Lung (tissue), 12 donors: ENCODE measurements around the gene NPC1. TPM values are rescaled to one million over a fixed set of nuclear protein-coding genes. Genes with fewer than 3 reads are reported as not detected.

Experiments used
- ATAC-seq: fragments of 200-7000 bp; cut with Tn5 transposase; one replicate; pipeline ENCODE4 v1.9.1; 2020; ENCODE audit warnings: moderate number of reproducible peaks; ENCODE audit not compliant: insufficient read depth, low FRiP score
- DNase-seq, 3 donors: peaks; one replicate each; pipeline ENCODE4 v3.0.0-alpha.2; 2013 to 2017
- H3K27ac ChIP-seq, 2 donors: one replicate each; pipeline ENCODE4 v1.5.1; 2013; ENCODE audit warnings: mild to moderate bottlenecking in 2 of 2, moderate library complexity in 2 of 2, control low read depth in 1 of 2, inconsistent platforms in 1 of 2, low read depth in 1 of 2, low read length in 1 of 2
- H3K27me3 ChIP-seq, 3 donors: one replicate each; pipeline ENCODE4 v1.5.1; 2013; ENCODE audit warnings: low read length in 2 of 3; ENCODE audit not compliant: control insufficient read depth in 3 of 3, insufficient read depth in 3 of 3
- H3K36me3 ChIP-seq, 4 donors: one replicate each; pipeline ENCODE4 v1.5.1; 2013; ENCODE audit warnings: low read length in 4 of 4, mild to moderate bottlenecking in 1 of 4, moderate library complexity in 1 of 4; ENCODE audit not compliant: control insufficient read depth in 4 of 4, insufficient read depth in 4 of 4
- H3K4me1 ChIP-seq, 5 donors: one replicate each; pipeline ENCODE4 v1.5.1; 2013; ENCODE audit warnings: low read length in 5 of 5, mild to moderate bottlenecking in 2 of 5, moderate library complexity in 1 of 5; ENCODE audit not compliant: control insufficient read depth in 5 of 5, insufficient read depth in 5 of 5
- H3K4me3 ChIP-seq: one replicate; pipeline ENCODE4 v1.5.1; 2013; ENCODE audit warnings: mild to moderate bottlenecking, control low read depth, moderate library complexity
- H3K9ac ChIP-seq, 2 donors: one replicate each; pipeline ENCODE4 v1.5.1; 2013; ENCODE audit warnings: low read length in 2 of 2, control low read depth in 1 of 2; ENCODE audit not compliant: insufficient read depth in 1 of 2
- H3K9me3 ChIP-seq, 4 donors: one replicate each; pipeline ENCODE4 v1.5.1; 2013; ENCODE audit warnings: low read length in 3 of 4, mild to moderate bottlenecking in 1 of 4, moderate library complexity in 1 of 4; ENCODE audit not compliant: control insufficient read depth in 4 of 4, insufficient read depth in 3 of 4
- WGBS, 2 donors: extraction: QIAGEN DNeasy Blood & Tissue Kit; methylation state at CpG; one replicate each; pipeline ENCODE4 v1.1.7; 2013; 5-methylcytosine and 5-hydroxymethylcytosine counted together
- polyA plus RNA-seq, 2 donors: library from polyadenylated mRNA; stranded (reverse); fragments of 200-250 nt; gene quantifications; one replicate each; pipeline ENCODE4 v1.2.1, GENCODE V29; 2013
- total RNA-seq, 2 donors: library from RNA; depleted of rRNA in 1 of 2; stranded (reverse); fragments of >200 nt in 1 of 2; gene quantifications; one replicate each; pipeline ENCODE4 v1.2.1, GENCODE V29; 2014 to 2021
- TF ChIP-seq, protein P1 (sequence below): IDR thresholded peaks from 2 replicates; pipeline ENCODE4 v1.5.1; 2012; ENCODE audit warnings: mild to moderate bottlenecking; ENCODE audit errors: control extremely low read depth, extremely low read depth
- donor health status: control.
- donor health status: control.
- donor health status: Bipolar disorder and iron deficiency.
- donor health status: healthy.
- donor health status: DM: yes; HTN: yes; CAD: no.

NPC1 gene
- total and polyA plus RNA-seq, 4 donors, result 47.7 to 143 (median 73.0) TPM

DNA sequence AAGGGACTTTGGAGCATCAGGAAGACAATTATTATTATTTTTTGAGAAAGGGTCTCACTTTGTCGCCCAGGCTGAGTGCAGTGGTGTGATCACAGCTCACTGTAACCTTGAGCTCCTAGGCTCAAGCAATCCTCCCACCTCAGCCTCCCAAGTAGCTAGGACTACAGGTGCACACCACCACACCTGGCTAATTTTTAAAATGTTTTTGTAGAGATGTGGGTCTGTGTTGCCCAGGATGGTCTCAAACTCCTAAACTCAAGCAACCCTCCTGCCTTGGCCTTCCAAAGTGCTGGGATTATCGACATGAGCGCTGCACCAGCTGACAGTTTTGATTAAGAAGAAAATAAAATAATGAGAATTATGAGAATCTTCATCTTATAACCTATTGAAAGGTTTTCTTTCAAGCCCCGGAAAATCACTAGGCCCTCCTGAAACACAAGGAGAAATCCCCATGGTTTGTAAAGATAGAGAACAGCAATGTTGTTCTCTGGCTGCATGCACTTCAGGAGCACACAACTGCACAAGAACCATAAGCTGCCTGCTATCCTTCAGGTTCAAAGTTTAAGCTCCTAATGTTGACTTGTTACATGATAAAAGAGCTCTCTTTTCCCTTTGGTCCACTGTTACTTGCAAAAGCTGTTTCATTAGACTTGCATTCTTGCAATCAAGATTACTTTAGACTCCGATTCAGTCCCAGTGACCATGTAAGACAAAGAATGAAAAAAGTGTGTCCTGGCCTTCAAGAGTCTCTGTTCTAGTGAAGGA, 16.8 kb downstream of the NPC1 start:
- ATAC-seq, result no peak
- TF ChIP-seq, protein P1, sequence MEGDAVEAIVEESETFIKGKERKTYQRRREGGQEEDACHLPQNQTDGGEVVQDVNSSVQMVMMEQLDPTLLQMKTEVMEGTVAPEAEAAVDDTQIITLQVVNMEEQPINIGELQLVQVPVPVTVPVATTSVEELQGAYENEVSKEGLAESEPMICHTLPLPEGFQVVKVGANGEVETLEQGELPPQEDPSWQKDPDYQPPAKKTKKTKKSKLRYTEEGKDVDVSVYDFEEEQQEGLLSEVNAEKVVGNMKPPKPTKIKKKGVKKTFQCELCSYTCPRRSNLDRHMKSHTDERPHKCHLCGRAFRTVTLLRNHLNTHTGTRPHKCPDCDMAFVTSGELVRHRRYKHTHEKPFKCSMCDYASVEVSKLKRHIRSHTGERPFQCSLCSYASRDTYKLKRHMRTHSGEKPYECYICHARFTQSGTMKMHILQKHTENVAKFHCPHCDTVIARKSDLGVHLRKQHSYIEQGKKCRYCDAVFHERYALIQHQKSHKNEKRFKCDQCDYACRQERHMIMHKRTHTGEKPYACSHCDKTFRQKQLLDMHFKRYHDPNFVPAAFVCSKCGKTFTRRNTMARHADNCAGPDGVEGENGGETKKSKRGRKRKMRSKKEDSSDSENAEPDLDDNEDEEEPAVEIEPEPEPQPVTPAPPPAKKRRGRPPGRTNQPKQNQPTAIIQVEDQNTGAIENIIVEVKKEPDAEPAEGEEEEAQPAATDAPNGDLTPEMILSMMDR, result no peak
- WGBS, 2 donors, result 97 to 98% methylated on average over 5 of the region's 5 CpGs
- Histone ChIP-seq H3K27me3 (no peaks in the 10 kb centered on the region), H3K27ac (no peak overlapping the region), H3K4me1 (peaks cover 0 to 31% (median 15%) of the 10 kb centered on the region in 5 donors), H3K9ac (no peak overlapping the region), H3K9me3 (no peaks in the 10 kb centered on the region), H3K4me3 (no peak overlapping the region), H3K36me3 (peaks cover 0 to 43% (median 12%) of the 10 kb centered on the region in 4 donors)
- DNase-seq, result no peak

GRCh38 chr18:23568281-23569138, 17.8 kb downstream of the NPC1 start:
- no peaks in the 10 kb centered on the region for H3K9me3 ChIP-seq
- DNase-seq, result peak in 2 of 3 donors; percentile 67 to 72
- peaks cover under 1 to 26% (median 15%) of the 10 kb centered on the region in 5 donors for H3K4me1 ChIP-seq
- 67 to 75% methylated on average over 7 of the region's 7 CpGs for WGBS, 2 donors
- TF ChIP-seq, protein P1, result no peak
- H3K27ac ChIP-seq, result no peak overlapping the region
- H3K4me3 ChIP-seq, result no peak overlapping the region
- ATAC-seq, result no peak
- H3K36me3 ChIP-seq, result peaks cover 0 to 43% (median 14%) of the 10 kb centered on the region in 4 donors
- no peaks in the 10 kb centered on the region for H3K27me3 ChIP-seq
- peak overlapping the region in 1 of 2 donors; percentile 15 for H3K9ac ChIP-seq

DNA sequence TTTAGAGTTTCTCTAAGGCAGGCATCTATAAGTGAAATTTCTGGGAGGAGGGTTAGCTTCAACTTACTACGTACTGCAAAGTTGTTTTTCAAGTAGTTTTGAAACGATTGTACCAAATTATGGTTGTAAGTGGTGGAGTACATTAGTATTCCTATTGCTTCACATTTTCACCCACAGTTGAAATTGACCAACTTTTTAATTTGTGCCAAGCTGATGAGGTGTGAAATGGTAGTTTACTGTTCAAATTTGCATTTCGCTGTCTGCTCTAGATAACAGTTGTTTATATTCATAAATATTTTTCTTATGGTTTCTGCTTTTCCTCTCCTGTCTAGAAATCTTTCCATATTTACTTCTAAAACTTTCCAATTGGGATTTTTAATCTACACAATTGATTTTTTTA, 18.6 kb downstream of the NPC1 start:
- Histone ChIP-seq H3K27ac (no peak overlapping the region), H3K9ac (no peak overlapping the region), H3K36me3 (peaks cover 0 to 39% (median 14%) of the 10 kb centered on the region in 4 donors), H3K4me1 (peaks cover 0 to 26% (median 11%) of the 10 kb centered on the region in 5 donors), H3K27me3 (no peaks in the 10 kb centered on the region), H3K9me3 (no peaks in the 10 kb centered on the region), H3K4me3 (no peak overlapping the region)
- WGBS, 2 donors, result 69 to 75% methylated on average over 3 of the region's 3 CpGs
- TF ChIP-seq, protein P1, result no peak
- DNase-seq (peak in 2 of 3 donors; percentile 73 to 84), ATAC-seq (no peak)
